HepG2 (cell line): ENCODE results near the gene KCNQ2.

Experiments used
- ATF7 ChIP-seq, 2 experiments: fragments of 450-650 bp in 1 of 2; sonication (generic) in 1 of 2; formaldehyde crosslinking in 1 of 2; IDR thresholded peaks; 2 replicates each; pipeline versions ENCODE4 v1.4.0 to v1.6.1; 2016 to 2020; ENCODE audit warnings: antibody characterized with exemption in 1 of 2, mild to moderate bottlenecking in 1 of 2, missing genetic modification reagents in 1 of 2
- ELK4 ChIP-seq: sonication (generic); formaldehyde crosslinking; IDR thresholded peaks from 2 replicates; pipeline ENCODE4 v1.9.0; 2021; ENCODE audit warnings: missing genetic modification reagents, borderline replicate concordance
- GZF1 ChIP-seq: sonication (generic); formaldehyde crosslinking; IDR thresholded peaks from 2 replicates; pipeline ENCODE4 v1.5.1; 2020; ENCODE audit warnings: mild to moderate bottlenecking, missing genetic modification reagents
- MAX ChIP-seq: IDR thresholded peaks from 2 replicates; pipeline ENCODE4 v1.6.1; 2012; ENCODE audit warnings: inconsistent platforms
- MNT ChIP-seq: fragments of 450-650 bp; IDR thresholded peaks from 2 replicates; pipeline ENCODE4 v1.6.1; 2016
- MYC ChIP-seq: sonication (generic); formaldehyde crosslinking; IDR thresholded peaks from 2 replicates; pipeline ENCODE4 v1.9.0; 2021; ENCODE audit warnings: missing genetic modification reagents, borderline replicate concordance
- NFE2L2 ChIP-seq: fragments of 150-350 bp; IDR thresholded peaks from 2 replicates; pipeline ENCODE4 v1.6.1; 2014; ENCODE audit warnings: low read length
- TAF1 ChIP-seq: sonication (generic); formaldehyde crosslinking; IDR thresholded peaks from 2 replicates; pipeline ENCODE4 v1.4.0; 2020; ENCODE audit warnings: missing genetic modification reagents
- ZBTB25 ChIP-seq: IDR thresholded peaks from 2 replicates; pipeline ENCODE4 v1.6.1; 2018; ENCODE audit warnings: missing genetic modification reagents
- ZNF296 ChIP-seq: sonication (generic); formaldehyde crosslinking; conservative IDR thresholded peaks from 2 replicates; pipeline ENCODE4 v1.5.0; 2020; ENCODE audit warnings: mild to moderate bottlenecking, missing genetic modification reagents
- ZNF510 ChIP-seq: sonication (generic); formaldehyde crosslinking; IDR thresholded peaks from 2 replicates; pipeline ENCODE4 v1.4.0; 2020; ENCODE audit warnings: low read depth, mild to moderate bottlenecking, missing genetic modification reagents

- no peak for TF ChIP-seq ZNF296 (CRISPR knock-in tag)
- no peak for TF ChIP-seq ATF7 (IDR thresholded peaks at IDR 0.05)
- TF ChIP-seq ATF7 (CRISPR knock-in tag; IDR thresholded peaks at IDR 0.05): no peak
- no peak for TF ChIP-seq TAF1
- TF ChIP-seq ZBTB25 (CRISPR knock-in tag): no peak
- no peak for TF ChIP-seq MNT
- no peak for TF ChIP-seq ZNF510 (CRISPR knock-in tag)
- no peak for TF ChIP-seq NFE2L2
- TF ChIP-seq MYC (CRISPR knock-in tag): no peak
- TF ChIP-seq GZF1: no peak
- no peak for TF ChIP-seq ELK4 (CRISPR knock-in tag)
- no peak for TF ChIP-seq MAX
These were observed 20.6 kb downstream of the KCNQ2 start for GRCh38 chr20:63451821-63452220.
